HG02759 (cell line): Measurements from ENCODE around the gene INSM1.
A peak's percentile ranks its signal among the peaks of the same experiment; 100 is the strongest.
"Not testable (repeated sequence)": the region's sequence is repeated elsewhere in the genome, so short reads cannot be mapped to it uniquely, and the experiment has no call there.

ENCODE experiments used
- ATAC-seq: cut with Tn5 transposase; IDR thresholded peaks from one replicate; pipeline ENCODE4 v1.9.1; 2021; ENCODE audit warnings: mild to moderate bottlenecking, moderate library complexity; ENCODE audit not compliant: unreplicated experiment

Gene INSM1

GRCh38 chr20:20367575-20368417 lies at the start of gene INSM1:
INSM1 (plus strand) TSS chr20:20368104; CDS start chr20:20368268, 164 bp downstream.
- peak; percentile 42 for ATAC-seq

- ATAC-seq, result no peak
These were observed 49.3 kb upstream of the INSM1 start for GRCh38 chr20:20318365-20319161.

- ATAC-seq, result no peak
These were observed 46.8 kb upstream of the INSM1 start for GRCh38 chr20:20321134-20321533.

GRCh38 chr20:20321917-20322316 lies 46.0 kb upstream of the INSM1 start:
- no peak for ATAC-seq

GRCh38 chr20:20322912-20323311 lies 45.0 kb upstream of the INSM1 start:
- no peak for ATAC-seq

- no peak for ATAC-seq
These were observed 40.2 kb upstream of the INSM1 start for GRCh38 chr20:20327746-20328145.

GRCh38 chr20:20329564-20329963 lies 38.3 kb upstream of the INSM1 start:
- no peak for ATAC-seq

GRCh38 chr20:20331156-20331555 lies 36.7 kb upstream of the INSM1 start:
- ATAC-seq, result no peak

GRCh38 chr20:20331817-20332216 lies 36.1 kb upstream of the INSM1 start:
- no peak for ATAC-seq

GRCh38 chr20:20333866-20334265 lies 34.0 kb upstream of the INSM1 start:
- ATAC-seq, result peak; percentile 42

GRCh38 chr20:20334489-20334888 lies 33.4 kb upstream of the INSM1 start:
- ATAC-seq, result peak; percentile 91

GRCh38 chr20:20338133-20338730 lies 29.7 kb upstream of the INSM1 start:
- ATAC-seq, result no peak

GRCh38 chr20:20340443-20340842 lies 27.5 kb upstream of the INSM1 start:
- ATAC-seq, result no peak

GRCh38 chr20:20341371-20341770 lies 26.5 kb upstream of the INSM1 start:
- no peak for ATAC-seq

- no peak for ATAC-seq
These were observed 25.8 kb upstream of the INSM1 start for GRCh38 chr20:20342066-20342465.

- ATAC-seq, result no peak
These were observed 24.0 kb upstream of the INSM1 start for GRCh38 chr20:20343932-20344331.

GRCh38 chr20:20344476-20344875 lies 23.4 kb upstream of the INSM1 start:
- no peak for ATAC-seq

- no peak for ATAC-seq
These were observed 14.3 kb upstream of the INSM1 start for GRCh38 chr20:20353576-20353975.

GRCh38 chr20:20355503-20355902 lies 12.4 kb upstream of the INSM1 start:
- not testable (repeated sequence) for ATAC-seq

- ATAC-seq, result no peak
These were observed 9.1 kb upstream of the INSM1 start for GRCh38 chr20:20358801-20359200.

GRCh38 chr20:20359628-20360027 lies 8.3 kb upstream of the INSM1 start:
- ATAC-seq, result no peak

- peak; percentile 78 for ATAC-seq
These were observed 7.4 kb upstream of the INSM1 start for GRCh38 chr20:20360464-20360863.
